ENCODE data around the gene PPID.
"Not testable (repeated sequence)": the region's sequence is repeated elsewhere in the genome, so short reads cannot be mapped to it uniquely, and the experiment has no call there.

The PPID gene

DNA sequence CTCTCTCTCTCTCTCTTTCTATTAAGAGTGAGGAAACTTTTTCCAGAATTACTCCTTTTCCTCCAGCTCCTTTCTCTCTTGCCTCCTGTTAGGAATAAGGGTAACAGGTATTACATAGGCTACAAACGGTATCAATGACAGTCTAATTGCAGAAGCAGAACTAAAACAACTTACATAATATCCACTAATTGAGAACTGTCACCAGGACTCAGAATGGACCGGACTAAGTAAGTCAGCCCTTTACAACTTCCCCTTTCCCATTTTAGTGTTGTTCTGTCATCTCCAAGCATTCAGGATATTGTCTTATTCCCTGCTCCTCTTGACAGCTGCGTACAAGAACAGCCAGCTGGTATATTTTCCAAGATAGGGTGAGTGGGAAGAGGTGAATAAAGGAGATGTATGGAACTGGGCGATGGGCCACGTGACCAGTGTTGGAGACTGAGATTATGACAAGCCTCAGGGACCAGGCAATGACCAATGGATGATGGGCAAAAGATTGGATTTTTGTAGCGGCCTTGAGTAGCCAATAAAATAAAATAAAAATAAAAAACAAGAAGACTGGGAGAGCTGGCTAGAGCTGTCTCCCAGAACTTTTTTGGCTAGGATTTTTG is 43.3 kb upstream of the PPID start:
- DNase-seq (ENCODE audit: low read depth): no peak
- in situ Hi-C loops (cut with HindIII; ENCODE audit: low sequenced_read_pairs): no loop called here
- no peak overlapping the region for H3K4me3 ChIP-seq (ENCODE audit: low read depth, low read length)
- TF ChIP-seq, protein P1, sequence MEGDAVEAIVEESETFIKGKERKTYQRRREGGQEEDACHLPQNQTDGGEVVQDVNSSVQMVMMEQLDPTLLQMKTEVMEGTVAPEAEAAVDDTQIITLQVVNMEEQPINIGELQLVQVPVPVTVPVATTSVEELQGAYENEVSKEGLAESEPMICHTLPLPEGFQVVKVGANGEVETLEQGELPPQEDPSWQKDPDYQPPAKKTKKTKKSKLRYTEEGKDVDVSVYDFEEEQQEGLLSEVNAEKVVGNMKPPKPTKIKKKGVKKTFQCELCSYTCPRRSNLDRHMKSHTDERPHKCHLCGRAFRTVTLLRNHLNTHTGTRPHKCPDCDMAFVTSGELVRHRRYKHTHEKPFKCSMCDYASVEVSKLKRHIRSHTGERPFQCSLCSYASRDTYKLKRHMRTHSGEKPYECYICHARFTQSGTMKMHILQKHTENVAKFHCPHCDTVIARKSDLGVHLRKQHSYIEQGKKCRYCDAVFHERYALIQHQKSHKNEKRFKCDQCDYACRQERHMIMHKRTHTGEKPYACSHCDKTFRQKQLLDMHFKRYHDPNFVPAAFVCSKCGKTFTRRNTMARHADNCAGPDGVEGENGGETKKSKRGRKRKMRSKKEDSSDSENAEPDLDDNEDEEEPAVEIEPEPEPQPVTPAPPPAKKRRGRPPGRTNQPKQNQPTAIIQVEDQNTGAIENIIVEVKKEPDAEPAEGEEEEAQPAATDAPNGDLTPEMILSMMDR (IDR thresholded peaks at IDR 0.05; ENCODE audit: low read depth, low read length, missing control alignments): no peak

DNA sequence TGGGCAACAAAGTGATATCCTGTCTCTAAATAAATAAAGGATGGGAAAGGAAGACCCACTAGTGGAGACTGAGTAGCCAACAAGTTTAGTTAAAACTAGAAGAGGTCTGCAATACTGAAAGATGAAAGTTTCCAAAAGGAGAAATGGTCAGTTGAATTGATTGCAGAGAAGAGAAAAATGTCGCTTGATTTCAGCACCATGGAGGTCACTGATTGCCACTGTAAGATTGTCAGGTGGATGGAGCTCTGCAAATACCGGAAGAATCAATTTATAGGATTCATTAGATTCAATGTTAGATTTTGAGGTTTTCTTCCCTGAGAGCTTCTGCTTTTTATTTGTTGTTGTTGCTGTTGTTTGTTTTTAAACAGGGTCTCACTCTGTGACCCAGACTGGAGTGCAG is 40.3 kb upstream of the PPID start:
- no peak overlapping the region for H3K4me3 ChIP-seq (ENCODE audit: low read depth, low read length)
- no peak for DNase-seq (ENCODE audit: low read depth)
- in situ Hi-C loops (cut with HindIII; ENCODE audit: low sequenced_read_pairs): no loop called here
- TF ChIP-seq, protein P1 (IDR thresholded peaks at IDR 0.05; ENCODE audit: low read depth, low read length, missing control alignments): no peak

DNA sequence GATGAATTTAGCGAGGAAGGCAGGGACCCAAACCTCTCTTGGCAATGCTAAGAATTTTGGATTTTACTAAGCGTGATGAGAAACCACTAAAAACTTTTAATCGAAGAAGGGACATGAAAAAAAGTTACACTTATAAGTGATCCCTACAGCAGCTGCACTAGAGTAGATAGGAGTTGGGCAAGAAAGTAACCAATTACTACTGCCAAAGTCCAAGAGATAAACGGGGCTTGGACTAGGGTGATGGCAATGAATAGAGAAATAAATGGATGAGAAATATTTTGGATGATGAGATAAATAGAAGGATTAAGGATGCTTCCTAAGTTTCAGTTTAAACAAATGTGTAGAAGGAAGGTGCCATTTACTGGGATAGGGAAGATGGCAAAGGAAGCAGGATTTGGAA is 39.4 kb upstream of the PPID start:
- no peak overlapping the region for H3K4me3 ChIP-seq (ENCODE audit: low read depth, low read length)
- TF ChIP-seq, protein P1 (IDR thresholded peaks at IDR 0.05; ENCODE audit: low read depth, low read length, missing control alignments): no peak
- DNase-seq (ENCODE audit: low read depth): no peak
- in situ Hi-C loops (cut with HindIII; ENCODE audit: low sequenced_read_pairs): no loop called here

DNA sequence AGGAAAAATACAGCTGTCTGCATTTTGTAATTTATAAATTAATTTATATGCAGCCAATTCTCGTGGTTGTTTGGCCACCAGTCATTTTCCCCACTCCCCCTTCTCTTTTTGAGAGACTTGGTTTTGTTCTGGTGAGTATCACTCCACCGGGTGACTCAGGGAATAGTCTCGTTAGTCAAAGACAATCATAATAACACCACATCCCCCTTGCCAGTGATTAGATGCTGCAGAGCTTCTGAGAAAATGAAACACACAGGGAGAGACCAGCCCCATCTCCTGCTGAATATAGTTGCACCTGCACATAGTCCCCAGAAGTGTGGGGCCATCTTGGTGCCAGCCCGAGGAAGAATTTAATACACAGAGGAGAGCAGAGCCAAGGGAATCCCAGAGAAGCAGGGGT is 37.7 kb upstream of the PPID start:
- H3K4me3 ChIP-seq (ENCODE audit: low read depth, low read length): no peak overlapping the region
- in situ Hi-C loops (cut with HindIII; ENCODE audit: low sequenced_read_pairs): no loop called here
- no peak for DNase-seq (ENCODE audit: low read depth)
- TF ChIP-seq, protein P1 (IDR thresholded peaks at IDR 0.05; ENCODE audit: low read depth, low read length, missing control alignments): no peak

DNA sequence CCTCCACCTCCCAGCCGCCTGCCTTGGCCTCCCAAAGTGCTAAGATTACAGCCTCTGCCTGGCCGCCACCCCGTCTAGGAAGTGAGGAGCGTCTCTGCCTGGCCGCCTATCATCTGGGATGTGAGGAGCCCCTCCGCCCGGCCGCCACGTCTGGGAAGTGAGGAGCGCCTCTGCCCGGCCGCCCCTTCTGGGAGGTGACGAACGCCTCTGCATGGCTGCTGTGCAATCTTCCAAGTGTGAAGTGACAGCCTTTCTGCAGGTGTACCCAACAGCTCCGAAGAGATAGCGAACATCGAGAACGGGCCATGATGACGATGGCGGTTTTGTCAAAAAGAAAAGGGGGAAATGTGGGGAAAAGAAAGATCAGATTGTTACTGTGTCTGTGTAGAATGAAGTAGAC is 36.3 kb upstream of the PPID start:
- H3K4me3 ChIP-seq (ENCODE audit: low read depth, low read length); in situ Hi-C loops (cut with HindIII; ENCODE audit: low sequenced_read_pairs); DNase-seq (ENCODE audit: low read depth): not testable (repeated sequence)

DNA sequence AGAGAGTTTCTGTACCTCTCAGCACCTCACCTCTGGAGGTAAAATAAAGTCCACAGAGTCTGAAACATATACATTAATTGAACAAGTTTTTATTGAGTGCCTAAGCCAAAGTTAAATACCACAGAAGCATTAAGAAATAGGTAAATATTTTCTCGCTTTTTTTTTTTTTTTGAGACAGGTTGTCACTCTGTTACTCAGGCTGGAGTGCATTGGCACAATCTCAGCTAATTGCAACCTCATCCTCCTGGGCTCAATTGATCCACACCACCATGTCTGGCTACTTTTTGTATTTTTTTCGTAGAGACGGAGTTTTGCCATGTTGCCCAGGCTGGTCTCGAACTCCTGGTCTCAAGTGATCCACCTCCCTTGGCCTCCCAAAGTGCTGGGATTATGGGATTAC is 35.5 kb upstream of the PPID start:
- no peak overlapping the region for H3K4me3 ChIP-seq (ENCODE audit: low read depth, low read length)
- DNase-seq (ENCODE audit: low read depth): no peak
- in situ Hi-C loops (cut with HindIII; ENCODE audit: low sequenced_read_pairs): no loop called here
- TF ChIP-seq, protein P1 (IDR thresholded peaks at IDR 0.05; ENCODE audit: low read depth, low read length, missing control alignments): no peak

DNA sequence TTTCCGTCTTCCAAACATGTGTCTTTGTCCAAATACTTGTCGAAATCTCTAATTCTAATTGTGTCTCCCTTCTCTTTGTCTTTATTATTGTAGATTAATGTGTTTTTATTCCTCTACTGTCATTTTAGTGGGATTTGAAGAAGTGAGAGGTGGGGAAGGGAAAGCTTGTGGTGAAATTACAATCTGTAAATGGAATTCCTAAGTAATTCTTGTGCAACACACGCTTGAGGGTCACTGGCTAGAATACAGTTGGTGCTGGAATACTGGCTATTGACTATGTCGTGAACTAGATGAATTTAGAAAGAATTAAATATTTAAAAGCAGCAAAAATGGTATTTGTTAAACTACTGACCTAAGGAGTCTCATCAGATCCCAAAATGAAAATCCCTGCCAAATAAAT is 34.9 kb upstream of the PPID start:
- in situ Hi-C loops (cut with HindIII; ENCODE audit: low sequenced_read_pairs): no loop called here
- no peak for DNase-seq (ENCODE audit: low read depth)
- no peak overlapping the region for H3K4me3 ChIP-seq (ENCODE audit: low read depth, low read length)
- TF ChIP-seq, protein P1 (IDR thresholded peaks at IDR 0.05; ENCODE audit: low read depth, low read length, missing control alignments): no peak
